ENCODE data around the gene FN3K. TPM values are rescaled to one million over a fixed set of nuclear protein-coding genes. Genes with fewer than 3 reads are reported as not detected.

FN3K gene
- total and polyA plus RNA-seq, 2 of the 13 experiments (the other 11 are each of a cell fraction or from before 2014, with no cell fraction given), result 3.5 to 12.2 TPM

DNA sequence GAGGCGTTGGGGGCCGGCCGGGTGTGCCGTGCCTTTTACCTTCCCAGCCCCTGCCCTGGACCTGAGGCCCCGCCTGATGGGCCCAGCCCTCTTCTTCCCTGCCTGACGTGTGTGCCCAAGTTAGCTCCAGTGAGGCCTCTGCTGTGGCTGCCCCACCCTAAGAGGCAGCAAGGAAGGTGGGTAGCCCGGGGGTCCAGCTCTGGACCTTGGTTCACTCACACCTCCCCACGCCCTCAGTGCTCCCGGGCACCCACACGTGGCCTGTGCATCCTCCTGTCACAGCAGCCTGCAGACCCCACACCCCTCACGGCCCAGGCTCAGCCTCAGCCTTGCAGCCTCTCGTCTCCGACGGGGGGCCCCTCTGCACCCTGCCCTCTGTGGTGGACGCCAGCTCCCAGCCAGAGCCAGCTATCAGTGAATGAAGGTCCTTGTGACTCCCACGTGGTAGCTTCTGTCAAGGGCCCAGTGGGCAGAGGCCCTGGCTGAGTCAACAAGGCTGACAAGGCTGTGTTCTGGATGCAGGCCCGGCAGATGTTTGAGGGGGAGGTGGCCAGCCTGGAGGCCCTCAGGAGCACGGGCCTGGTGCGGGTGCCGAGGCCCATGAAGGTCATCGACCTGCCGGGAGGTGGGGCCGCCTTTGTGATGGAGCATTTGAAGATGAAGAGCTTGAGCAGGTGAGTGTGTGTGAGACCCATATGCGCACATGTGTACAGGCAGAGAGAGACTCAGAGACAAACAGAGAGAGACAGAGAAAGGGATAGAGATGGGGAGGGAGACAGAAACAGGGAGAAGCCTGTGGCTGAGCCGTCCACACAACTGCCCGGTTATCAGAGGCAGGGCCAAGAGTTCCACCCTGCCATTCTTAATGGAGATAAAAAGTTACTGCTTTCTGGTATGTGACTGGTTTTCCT, 2.8 kb downstream of the FN3K start (continued):
- TF ChIP-seq, protein P1, sequence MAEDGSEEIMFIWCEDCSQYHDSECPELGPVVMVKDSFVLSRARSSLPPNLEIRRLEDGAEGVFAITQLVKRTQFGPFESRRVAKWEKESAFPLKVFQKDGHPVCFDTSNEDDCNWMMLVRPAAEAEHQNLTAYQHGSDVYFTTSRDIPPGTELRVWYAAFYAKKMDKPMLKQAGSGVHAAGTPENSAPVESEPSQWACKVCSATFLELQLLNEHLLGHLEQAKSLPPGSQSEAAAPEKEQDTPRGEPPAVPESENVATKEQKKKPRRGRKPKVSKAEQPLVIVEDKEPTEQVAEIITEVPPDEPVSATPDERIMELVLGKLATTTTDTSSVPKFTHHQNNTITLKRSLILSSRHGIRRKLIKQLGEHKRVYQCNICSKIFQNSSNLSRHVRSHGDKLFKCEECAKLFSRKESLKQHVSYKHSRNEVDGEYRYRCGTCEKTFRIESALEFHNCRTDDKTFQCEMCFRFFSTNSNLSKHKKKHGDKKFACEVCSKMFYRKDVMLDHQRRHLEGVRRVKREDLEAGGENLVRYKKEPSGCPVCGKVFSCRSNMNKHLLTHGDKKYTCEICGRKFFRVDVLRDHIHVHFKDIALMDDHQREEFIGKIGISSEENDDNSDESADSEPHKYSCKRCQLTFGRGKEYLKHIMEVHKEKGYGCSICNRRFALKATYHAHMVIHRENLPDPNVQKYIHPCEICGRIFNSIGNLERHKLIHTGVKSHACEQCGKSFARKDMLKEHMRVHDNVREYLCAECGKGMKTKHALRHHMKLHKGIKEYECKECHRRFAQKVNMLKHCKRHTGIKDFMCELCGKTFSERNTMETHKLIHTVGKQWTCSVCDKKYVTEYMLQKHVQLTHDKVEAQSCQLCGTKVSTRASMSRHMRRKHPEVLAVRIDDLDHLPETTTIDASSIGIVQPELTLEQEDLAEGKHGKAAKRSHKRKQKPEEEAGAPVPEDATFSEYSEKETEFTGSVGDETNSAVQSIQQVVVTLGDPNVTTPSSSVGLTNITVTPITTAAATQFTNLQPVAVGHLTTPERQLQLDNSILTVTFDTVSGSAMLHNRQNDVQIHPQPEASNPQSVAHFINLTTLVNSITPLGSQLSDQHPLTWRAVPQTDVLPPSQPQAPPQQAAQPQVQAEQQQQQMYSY (CRISPR knock-in tag; IDR thresholded peaks at IDR 0.05), result peak; percentile 69; the same call in 1 of the 2 replicates
- TF ChIP-seq, protein P2, sequence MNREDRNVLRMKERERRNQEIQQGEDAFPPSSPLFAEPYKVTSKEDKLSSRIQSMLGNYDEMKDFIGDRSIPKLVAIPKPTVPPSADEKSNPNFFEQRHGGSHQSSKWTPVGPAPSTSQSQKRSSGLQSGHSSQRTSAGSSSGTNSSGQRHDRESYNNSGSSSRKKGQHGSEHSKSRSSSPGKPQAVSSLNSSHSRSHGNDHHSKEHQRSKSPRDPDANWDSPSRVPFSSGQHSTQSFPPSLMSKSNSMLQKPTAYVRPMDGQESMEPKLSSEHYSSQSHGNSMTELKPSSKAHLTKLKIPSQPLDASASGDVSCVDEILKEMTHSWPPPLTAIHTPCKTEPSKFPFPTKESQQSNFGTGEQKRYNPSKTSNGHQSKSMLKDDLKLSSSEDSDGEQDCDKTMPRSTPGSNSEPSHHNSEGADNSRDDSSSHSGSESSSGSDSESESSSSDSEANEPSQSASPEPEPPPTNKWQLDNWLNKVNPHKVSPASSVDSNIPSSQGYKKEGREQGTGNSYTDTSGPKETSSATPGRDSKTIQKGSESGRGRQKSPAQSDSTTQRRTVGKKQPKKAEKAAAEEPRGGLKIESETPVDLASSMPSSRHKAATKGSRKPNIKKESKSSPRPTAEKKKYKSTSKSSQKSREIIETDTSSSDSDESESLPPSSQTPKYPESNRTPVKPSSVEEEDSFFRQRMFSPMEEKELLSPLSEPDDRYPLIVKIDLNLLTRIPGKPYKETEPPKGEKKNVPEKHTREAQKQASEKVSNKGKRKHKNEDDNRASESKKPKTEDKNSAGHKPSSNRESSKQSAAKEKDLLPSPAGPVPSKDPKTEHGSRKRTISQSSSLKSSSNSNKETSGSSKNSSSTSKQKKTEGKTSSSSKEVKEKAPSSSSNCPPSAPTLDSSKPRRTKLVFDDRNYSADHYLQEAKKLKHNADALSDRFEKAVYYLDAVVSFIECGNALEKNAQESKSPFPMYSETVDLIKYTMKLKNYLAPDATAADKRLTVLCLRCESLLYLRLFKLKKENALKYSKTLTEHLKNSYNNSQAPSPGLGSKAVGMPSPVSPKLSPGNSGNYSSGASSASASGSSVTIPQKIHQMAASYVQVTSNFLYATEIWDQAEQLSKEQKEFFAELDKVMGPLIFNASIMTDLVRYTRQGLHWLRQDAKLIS (CRISPR knock-in tag; IDR thresholded peaks at IDR 0.05), result peak; percentile 94; the same call in 1 of the 2 replicates
- TF ChIP-seq SMAD9 (CRISPR knock-in tag; IDR thresholded peaks at IDR 0.05), result peak; percentile 95; the same call in 1 of the 2 replicates
- peak; percentile 99 for TF ChIP-seq ZNF749 (CRISPR knock-in tag; IDR thresholded peaks at IDR 0.05; ENCODE audit: borderline replicate concordance)
- TF ChIP-seq, protein P3, sequence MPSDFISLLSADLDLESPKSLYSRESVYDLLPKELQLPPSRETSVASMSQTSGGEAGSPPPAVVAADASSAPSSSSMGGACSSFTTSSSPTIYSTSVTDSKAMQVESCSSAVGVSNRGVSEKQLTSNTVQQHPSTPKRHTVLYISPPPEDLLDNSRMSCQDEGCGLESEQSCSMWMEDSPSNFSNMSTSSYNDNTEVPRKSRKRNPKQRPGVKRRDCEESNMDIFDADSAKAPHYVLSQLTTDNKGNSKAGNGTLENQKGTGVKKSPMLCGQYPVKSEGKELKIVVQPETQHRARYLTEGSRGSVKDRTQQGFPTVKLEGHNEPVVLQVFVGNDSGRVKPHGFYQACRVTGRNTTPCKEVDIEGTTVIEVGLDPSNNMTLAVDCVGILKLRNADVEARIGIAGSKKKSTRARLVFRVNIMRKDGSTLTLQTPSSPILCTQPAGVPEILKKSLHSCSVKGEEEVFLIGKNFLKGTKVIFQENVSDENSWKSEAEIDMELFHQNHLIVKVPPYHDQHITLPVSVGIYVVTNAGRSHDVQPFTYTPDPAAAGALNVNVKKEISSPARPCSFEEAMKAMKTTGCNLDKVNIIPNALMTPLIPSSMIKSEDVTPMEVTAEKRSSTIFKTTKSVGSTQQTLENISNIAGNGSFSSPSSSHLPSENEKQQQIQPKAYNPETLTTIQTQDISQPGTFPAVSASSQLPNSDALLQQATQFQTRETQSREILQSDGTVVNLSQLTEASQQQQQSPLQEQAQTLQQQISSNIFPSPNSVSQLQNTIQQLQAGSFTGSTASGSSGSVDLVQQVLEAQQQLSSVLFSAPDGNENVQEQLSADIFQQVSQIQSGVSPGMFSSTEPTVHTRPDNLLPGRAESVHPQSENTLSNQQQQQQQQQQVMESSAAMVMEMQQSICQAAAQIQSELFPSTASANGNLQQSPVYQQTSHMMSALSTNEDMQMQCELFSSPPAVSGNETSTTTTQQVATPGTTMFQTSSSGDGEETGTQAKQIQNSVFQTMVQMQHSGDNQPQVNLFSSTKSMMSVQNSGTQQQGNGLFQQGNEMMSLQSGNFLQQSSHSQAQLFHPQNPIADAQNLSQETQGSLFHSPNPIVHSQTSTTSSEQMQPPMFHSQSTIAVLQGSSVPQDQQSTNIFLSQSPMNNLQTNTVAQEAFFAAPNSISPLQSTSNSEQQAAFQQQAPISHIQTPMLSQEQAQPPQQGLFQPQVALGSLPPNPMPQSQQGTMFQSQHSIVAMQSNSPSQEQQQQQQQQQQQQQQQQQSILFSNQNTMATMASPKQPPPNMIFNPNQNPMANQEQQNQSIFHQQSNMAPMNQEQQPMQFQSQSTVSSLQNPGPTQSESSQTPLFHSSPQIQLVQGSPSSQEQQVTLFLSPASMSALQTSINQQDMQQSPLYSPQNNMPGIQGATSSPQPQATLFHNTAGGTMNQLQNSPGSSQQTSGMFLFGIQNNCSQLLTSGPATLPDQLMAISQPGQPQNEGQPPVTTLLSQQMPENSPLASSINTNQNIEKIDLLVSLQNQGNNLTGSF (CRISPR knock-in tag; IDR thresholded peaks at IDR 0.05), result peak; percentile 96
- TF ChIP-seq KDM4B (CRISPR knock-in tag; IDR thresholded peaks at IDR 0.05), result peak; percentile 99
- peak; percentile 73 for TF ChIP-seq MED8 (CRISPR knock-in tag; IDR thresholded peaks at IDR 0.05; ENCODE audit: insufficient replicate concordance)
- peak; percentile 77; the same call in 1 of the 2 replicates for TF ChIP-seq SAFB2 (CRISPR knock-in tag; IDR thresholded peaks at IDR 0.05; ENCODE audit: borderline replicate concordance, low read depth)
- peak; percentile 94 for TF ChIP-seq SSRP1 (CRISPR knock-in tag; IDR thresholded peaks at IDR 0.05)
- TF ChIP-seq KDM5B (CRISPR knock-in tag; IDR thresholded peaks at IDR 0.05; ENCODE audit: borderline replicate concordance), result peak; percentile 99
- peak; percentile 72; the same call in 1 of the 2 replicates for TF ChIP-seq CHD4 (IDR thresholded peaks at IDR 0.05; ENCODE audit: borderline replicate concordance, low read length)
- TF ChIP-seq REXO4 (CRISPR knock-in tag; IDR thresholded peaks at IDR 0.05; ENCODE audit: borderline replicate concordance), result peak; percentile 95; the same call in 1 of the 2 replicates
- TF ChIP-seq HOXA7 (CRISPR knock-in tag; IDR thresholded peaks at IDR 0.05), result peak; percentile 93; the same call in 1 of the 2 replicates
- TF ChIP-seq ZNF17 (CRISPR knock-in tag; IDR thresholded peaks at IDR 0.05), result no peak
- peak; percentile 100 for TF ChIP-seq SAP130 (CRISPR knock-in tag; IDR thresholded peaks at IDR 0.05; ENCODE audit: low read depth)
